ENCODE measurements around the gene LIME1. TPM values are rescaled to one million over a fixed set of nuclear protein-coding genes. Genes with fewer than 3 reads are reported as not detected.

Gene LIME1
- total RNA-seq, 1 experiment from 2014 or later: 27.4 TPM

GRCh38 chr20:63702751-63703470 lies 33.6 kb upstream of the LIME1 start:
- Histone ChIP-seq H3K9me3 (ENCODE audit: control insufficient read depth in 1 of 2, insufficient read depth in 1 of 2, low read depth in 1 of 2, low read length in 2 of 2) (no peaks in the 10 kb centered on the region), H3K27ac (ENCODE audit: low read depth, low read length) (peak overlapping the region; percentile 8; the same call in 1 of the 2 replicates), H3K4me2 (ENCODE audit: low read length) (no peak overlapping the region), H3K9me2 (ENCODE audit: insufficient read depth) (no peaks in the 10 kb centered on the region), H3K4me3 (replicated peaks in 1 of 2; ENCODE audit: low read depth in 1 of 2, low read length in 2 of 2) (no peak overlapping the region), H4K20me1 (ENCODE audit: insufficient read depth) (no peaks in the 10 kb centered on the region), H3K27me3 (ENCODE audit: insufficient read depth, low read length) (no peaks in the 10 kb centered on the region), H3K4me1 (ENCODE audit: control insufficient read depth in 1 of 2, insufficient read depth in 2 of 2, low read length in 2 of 2) (peaks cover 27 to 61% of the 10 kb centered on the region in 2 experiments), H3K36me3 (ENCODE audit: control insufficient read depth in 1 of 2, insufficient read depth in 2 of 2, low read length in 2 of 2) (peaks cover 7 to 25% of the 10 kb centered on the region in 2 experiments; a peak in 3 of 4 replicates), H3K9ac (ENCODE audit: low read length) (no peak overlapping the region), H3K79me2 (ENCODE audit: insufficient read depth, low read length) (peaks cover 33% of the 10 kb centered on the region), H2AFZ (ENCODE audit: low read depth, low read length, poor library complexity, severe bottlenecking) (no peak overlapping the region)
- POLR2A ChIA-PET: interaction anchor here (0.8 kb wide), 1 partner anchor 76 kb away, joined by 3 read pairs; the partner anchor contains the start of gene GMEB2
- intact Hi-C loops (cut with micrococcal nuclease): loop anchor here (10.0 kb wide), 1 partner anchor 352 kb away; no protein-coding TSS in a partner anchor
- CTCF ChIA-PET: no interaction called here
- no peak for TF ChIP-seq ATF3 (IDR thresholded peaks at IDR 0.05)
- no peak for TF ChIP-seq SP1 (IDR thresholded peaks at IDR 0.05; ENCODE audit: low read depth)
- no peak for TF ChIP-seq EZH2 (IDR thresholded peaks at IDR 0.05)
- no peak for TF ChIP-seq RAD21 (IDR thresholded peaks at IDR 0.05; ENCODE audit: low read depth)
- TF ChIP-seq YY1 (IDR thresholded peaks at IDR 0.05; ENCODE audit: extremely low read depth, insufficient replicate concordance, low read depth, low read length): no peak
- TF ChIP-seq CBX3 (IDR thresholded peaks at IDR 0.05; ENCODE audit: low read depth): no peak
- TF ChIP-seq TCF7L2 (IDR thresholded peaks at IDR 0.05; ENCODE audit: borderline replicate concordance, extremely low read depth, insufficient read depth, insufficient read length): no peak
- TF ChIP-seq POLR2AphosphoS5 (IDR thresholded peaks at IDR 0.05; ENCODE audit: low read depth, low read length): no peak
- no peak for TF ChIP-seq EGR1 (IDR thresholded peaks at IDR 0.05; ENCODE audit: low read depth)
- TF ChIP-seq MAX (IDR thresholded peaks at IDR 0.05): no peak
- TF ChIP-seq SRF (IDR thresholded peaks at IDR 0.05; ENCODE audit: low read depth): no peak
- no TSS peak for BruUV-seq (replicated peaks)
- no peak for ATAC-seq
- no peak for DNase-seq (ENCODE audit: low read depth, low spot score)
- RAD21 ChIA-PET (ENCODE audit: low non-redundant PET in 1 of 2, low total read pairs in 2 of 2, uncharacterized antibody in 2 of 2, unreplicated experiment in 2 of 2): interaction anchor here in 1 of 2 experiments (0.6 kb wide), 1 partner anchor 164 kb away, joined by 9 read pairs; no protein-coding TSS in a partner anchor
